Activated CD4-positive, alpha-beta T cell treated with anti-CD3 and anti-CD28 coated beads for 4 hours (primary cell): ENCODE results near the gene DOK6.

Source experiments
- DNase-seq, 2 donors: peaks; one replicate each; pipeline ENCODE4 v3.0.0-alpha.2; 2020

The DOK6 gene

DNA sequence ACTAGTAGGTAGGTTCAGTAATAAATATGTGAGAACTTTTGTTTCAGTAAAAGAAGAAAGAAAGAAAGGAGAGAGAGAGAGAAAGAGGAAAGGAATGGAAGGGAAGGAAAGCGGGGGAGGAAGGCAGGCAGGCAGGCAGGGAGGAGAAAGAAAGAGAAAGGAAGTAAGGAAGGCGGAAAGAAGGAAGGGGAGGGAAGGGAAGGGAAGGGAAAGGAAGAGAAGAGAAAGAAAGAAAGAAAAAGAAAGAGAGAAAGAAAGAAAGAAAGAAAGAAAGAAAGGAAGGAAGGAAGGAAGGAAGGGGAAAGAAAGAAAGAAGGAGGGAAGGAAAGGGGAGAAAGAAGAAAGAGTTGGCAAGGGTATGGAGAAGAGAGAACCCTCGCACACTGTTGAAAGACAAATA is 479.4 kb downstream of the DOK6 start:
- DNase-seq, result no peak

DNA sequence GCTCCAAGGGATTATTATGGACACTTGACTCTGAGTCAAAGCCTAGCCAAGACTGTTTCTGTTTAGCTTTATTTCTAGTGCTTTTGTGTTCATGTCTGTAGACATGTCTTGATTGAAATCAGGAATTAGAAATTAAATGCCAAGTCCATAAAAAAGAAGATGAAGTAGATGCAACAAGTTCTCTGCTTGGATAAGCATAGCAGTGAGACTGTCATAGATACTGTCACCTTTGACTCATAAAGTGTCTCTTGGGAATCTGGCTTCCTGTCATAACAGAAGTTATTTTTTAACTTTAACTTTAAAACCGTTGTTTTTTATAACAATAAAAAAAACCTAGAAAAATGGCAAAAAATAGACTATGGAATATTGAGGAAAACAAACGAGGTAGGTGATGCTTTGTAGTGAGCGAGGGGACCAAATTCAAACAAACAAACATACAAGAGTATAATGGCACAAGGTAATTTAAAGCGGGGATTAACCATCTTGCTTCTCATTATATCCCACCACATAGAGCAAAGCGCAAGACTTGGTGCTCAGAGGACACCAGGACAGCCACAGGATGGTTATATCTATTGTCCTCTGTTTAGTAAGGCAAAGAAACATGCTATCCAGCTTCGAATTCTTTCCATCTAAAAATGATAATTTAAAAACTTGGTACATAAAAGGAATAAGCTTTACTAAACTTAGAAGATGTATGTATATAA is 482.4 kb downstream of the DOK6 start:
- no peak for DNase-seq

DNA sequence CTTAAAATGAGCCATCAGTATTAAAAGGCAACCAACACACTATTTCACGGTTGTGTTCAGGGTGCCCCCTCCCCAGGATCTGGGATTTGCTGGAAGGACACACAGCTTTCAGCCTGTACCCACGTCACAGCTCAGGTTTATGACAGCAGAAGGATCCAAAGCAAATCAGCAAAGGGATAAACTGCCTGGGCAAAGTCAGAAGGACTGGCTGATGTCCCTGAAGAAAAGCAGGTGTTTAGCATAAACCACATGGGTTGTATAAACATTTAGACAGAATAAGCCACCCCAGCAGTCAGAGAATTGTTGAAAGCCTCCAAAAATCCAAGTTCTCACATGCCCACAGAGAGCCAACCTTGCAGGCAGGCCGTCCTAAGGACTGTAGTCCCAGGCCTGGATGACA is 483.1 kb downstream of the DOK6 start:
- DNase-seq, result no peak

- DNase-seq, result no peak
Observed at GRCh38 chr18:69885355-69885754, 484.7 kb downstream of the DOK6 start.

GRCh38 chr18:69885841-69886531 is 485.3 kb downstream of the DOK6 start:
- peak; percentile 36 to 47 for DNase-seq

DNA sequence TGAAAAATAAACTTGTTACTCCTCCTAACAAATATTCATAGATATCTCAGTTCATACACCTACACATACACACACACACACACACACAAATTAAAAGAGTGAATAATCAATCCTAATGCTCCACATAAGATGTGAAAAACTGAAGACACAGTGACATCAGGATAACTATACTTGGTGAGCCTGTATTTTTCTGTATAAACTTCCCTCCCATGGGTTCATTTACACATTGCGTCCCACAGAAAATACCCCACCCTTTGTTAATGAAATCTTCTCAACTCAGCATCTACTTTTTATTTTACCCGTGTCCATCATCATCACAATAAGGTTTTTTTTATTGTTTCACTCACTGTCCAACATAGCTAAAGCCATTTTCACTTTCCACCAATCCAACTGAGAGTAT is 486.6 kb downstream of the DOK6 start:
- DNase-seq, result no peak

DNA sequence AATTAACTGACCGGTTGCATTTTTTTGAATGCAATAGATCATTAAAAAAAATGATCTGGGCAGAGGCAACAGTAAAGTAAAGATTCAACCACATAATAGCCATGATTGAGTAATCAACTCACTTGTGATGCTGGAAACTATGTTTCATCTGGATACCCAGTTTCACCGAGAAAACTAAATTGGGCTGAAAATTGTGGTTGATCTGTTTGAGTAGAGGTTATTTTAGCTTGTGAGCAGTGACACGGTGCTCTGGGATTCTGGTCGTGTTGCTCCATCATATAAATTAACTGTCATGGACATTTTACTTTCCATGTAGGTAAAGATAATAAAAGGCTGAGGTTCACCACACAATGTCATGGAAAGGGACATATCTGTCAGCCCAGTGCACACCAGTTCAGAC is 488.3 kb downstream of the DOK6 start:
- no peak for DNase-seq

- no peak for DNase-seq
Observed at GRCh38 chr18:69890558-69890957, 489.9 kb downstream of the DOK6 start.

GRCh38 chr18:69894467-69894866 is 493.8 kb downstream of the DOK6 start:
- no peak for DNase-seq

DNA sequence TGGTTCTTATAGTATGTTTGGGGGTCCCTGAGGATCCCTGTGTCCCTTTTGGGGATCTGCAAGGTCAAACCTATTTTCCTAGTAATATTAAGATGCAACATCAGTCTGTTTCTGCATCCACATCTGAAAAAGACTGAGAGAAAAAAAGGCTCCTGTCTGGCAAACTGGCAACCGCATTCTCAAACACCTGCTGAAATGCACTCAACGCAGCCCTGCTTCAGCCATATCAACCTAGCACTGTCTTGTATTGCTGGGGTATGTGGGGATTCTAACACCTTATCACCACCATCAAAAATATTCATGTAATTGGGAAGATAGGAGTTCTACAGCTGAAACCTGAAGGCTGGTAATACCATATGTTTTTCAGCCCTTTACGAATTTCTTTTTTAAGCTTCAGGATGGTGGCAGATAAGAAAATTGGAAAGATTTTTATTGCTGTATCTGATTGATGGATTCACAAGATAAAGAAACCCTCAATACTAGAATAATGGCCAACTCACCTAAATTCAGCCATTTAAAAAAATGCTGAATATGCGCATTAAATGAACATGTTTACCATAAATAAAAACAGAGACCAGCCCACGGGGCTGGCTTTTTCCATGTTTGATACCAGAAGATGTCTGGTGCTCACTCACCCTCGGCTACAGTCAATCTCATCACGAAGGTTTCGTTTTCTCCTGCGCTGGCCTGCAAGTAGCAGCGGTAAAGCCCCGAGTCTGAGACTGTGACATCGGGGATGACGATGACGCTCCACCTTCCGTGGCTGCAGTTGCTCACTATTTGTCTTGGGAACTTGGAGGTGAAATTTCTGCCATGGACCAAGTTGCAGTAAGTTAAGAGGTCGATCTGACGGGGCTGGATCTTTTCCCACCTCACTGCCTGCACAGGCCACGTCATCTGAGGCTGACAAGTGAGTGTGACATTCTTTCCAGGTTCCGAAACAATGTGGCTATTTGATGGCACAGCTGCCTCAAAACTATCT is 494.7 kb downstream of the DOK6 start:
- DNase-seq, result peak in 1 of 2 donors; percentile 16

- DNase-seq, result peak in 1 of 2 donors; percentile 16
Observed at GRCh38 chr18:69897397-69898108, 496.9 kb downstream of the DOK6 start.

- DNase-seq, result no peak
Observed at GRCh38 chr18:69898241-69898861, 497.7 kb downstream of the DOK6 start.
